GM18873 (cell line): Measurements from ENCODE around the gene RBM15.

Experiments
- ATAC-seq: cut with Tn5 transposase; IDR thresholded peaks from one replicate; pipeline ENCODE4 v1.9.1; 2021; ENCODE audit warnings: mild to moderate bottlenecking, moderate library complexity, moderate number of reproducible peaks; ENCODE audit not compliant: unreplicated experiment, low FRiP score

The RBM15 gene

GRCh38 chr1:110319332-110320167 is 19.6 kb upstream of the RBM15 start:
- ATAC-seq: no peak

DNA sequence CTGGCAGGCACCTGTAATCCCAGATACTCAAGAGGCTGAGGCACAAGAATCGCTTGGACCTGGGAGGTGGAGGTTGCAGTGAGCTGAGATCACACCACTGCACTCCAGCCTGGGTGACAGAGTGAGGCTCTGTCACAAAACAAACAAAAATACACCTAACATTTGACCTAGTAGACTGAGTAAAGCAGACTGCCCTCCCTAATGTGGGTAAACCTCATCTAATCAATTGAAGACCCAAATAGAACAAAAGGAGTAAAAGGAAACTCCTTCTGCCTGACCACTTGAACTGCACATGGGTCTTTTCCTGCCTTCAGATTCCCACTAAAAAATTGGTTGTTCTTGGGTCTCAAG is 19.0 kb upstream of the RBM15 start:
- ATAC-seq: no peak

- no peak for ATAC-seq
Measured at GRCh38 chr1:110321045-110321444, 18.1 kb upstream of the RBM15 start.

DNA sequence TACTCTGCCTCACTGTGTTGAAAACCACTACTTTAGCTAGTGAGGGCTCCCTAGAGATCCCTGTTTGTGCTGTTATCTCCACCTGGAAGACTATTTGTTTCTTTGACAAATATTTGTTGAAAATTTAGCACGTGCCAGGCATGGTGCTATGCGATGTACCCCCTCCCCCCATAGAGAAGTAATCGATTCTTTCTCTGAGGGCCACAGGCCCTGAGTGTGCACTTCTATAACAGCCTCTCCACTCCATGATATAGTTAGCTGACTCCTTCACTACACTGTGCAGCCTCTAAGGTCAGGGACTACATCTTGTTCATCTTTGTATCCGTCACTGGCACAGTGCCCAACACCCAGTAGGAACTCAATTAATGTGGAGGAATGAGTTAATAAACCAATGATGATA is 17.3 kb upstream of the RBM15 start:
- ATAC-seq: no peak

DNA sequence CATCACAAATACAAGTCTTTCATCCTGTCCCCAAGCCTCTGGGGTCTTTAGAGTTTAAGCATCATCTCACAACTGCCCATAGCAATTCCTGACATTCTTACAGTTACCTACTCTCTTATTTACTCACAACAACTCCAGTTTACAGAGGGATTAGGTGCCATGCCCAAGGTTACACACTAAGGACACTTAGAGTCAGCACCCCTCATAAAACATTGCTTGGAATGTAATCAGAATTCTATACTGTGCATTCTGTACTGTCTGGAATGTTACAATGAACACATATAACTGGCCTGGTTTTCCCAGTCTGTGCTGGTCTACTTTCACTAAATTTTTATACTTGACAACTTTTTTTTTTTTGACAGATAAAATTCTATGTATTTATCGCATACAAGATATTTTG is 14.5 kb upstream of the RBM15 start:
- no peak for ATAC-seq

GRCh38 chr1:110326826-110327225 is 12.4 kb upstream of the RBM15 start:
- no peak for ATAC-seq

GRCh38 chr1:110328274-110328673 is 10.9 kb upstream of the RBM15 start:
- ATAC-seq: no peak

- ATAC-seq: no peak
Measured at GRCh38 chr1:110328700-110329099, 10.5 kb upstream of the RBM15 start.

DNA sequence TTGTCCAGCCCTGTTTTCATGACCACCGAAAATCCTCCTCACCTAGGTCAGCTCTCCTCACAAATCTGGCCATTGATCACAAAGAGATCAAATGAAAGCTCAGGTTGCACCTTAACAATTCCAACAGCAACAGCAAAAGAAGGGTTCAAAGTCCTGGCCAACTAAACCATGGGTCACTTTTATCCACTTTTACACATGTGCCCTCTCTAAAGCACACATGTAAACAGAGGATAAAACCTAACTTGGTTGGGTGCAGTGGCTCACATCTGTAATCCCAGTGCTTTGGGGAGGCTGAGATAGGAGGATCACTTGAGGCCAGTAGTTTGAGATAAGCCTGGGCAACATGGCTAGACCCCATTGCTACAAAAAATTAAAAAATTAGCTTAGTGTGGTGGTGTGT is 3.9 kb upstream of the RBM15 start:
- ATAC-seq: no peak

- no peak for ATAC-seq
Measured at GRCh38 chr1:110336300-110337039, 2.7 kb upstream of the RBM15 start.

DNA sequence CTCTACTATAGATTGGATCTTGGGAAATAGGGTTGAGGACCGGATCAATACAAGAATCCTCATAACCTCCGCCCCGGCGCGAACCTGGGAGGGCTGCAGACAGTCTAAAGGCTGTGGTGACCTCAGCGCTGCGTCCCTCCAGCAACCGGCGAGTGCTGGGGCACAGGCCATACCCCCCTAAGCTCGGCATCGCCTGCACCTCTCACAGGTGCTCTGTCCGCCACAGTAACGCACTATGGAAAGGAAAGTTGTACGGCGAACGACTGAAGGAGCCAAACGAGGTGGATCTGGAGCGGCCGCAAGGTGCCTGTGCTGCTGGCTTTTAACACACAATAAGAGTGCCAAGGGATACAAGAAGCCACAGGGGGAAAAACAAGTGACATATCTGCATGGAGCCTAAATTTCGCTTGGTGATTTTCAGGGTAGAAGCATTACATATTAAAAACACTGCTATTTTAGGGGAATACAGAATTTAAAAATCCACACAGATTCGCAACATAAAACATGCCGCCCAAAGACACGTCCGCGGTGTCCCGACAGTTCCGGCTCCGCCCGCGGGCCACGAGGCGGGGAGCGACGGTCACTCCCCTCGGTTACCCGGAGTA is 1.4 kb upstream of the RBM15 start:
- ATAC-seq: no peak

GRCh38 chr1:110338309-110338885 is 780 bp upstream of the RBM15 start:
- ATAC-seq: peak; percentile 66

DNA sequence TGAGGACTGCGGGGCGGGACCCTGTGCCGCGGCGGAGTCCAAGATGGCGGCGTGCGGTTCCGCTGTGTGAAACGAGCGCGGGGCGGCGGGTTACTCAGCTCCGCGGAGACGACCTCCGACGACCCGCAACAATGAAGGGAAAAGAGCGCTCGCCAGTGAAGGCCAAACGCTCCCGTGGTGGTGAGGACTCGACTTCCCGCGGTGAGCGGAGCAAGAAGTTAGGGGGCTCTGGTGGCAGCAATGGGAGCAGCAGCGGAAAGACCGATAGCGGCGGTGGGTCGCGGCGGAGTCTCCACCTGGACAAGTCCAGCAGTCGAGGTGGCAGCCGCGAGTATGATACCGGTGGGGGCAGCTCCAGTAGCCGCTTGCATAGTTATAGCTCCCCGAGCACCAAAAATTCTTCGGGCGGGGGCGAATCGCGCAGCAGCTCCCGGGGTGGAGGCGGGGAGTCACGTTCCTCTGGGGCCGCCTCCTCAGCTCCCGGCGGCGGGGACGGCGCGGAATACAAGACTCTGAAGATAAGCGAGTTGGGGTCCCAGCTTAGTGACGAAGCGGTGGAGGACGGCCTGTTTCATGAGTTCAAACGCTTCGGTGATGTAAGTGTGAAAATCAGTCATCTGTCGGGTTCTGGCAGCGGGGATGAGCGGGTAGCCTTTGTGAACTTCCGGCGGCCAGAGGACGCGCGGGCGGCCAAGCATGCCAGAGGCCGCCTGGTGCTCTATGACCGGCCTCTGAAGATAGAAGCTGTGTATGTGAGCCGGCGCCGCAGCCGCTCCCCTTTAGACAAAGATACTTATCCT is 430 bp downstream of the RBM15 start:
- peak; percentile 0 for ATAC-seq

GRCh38 chr1:110340207-110340468 is 961 bp downstream of the RBM15 start:
- no peak for ATAC-seq

DNA sequence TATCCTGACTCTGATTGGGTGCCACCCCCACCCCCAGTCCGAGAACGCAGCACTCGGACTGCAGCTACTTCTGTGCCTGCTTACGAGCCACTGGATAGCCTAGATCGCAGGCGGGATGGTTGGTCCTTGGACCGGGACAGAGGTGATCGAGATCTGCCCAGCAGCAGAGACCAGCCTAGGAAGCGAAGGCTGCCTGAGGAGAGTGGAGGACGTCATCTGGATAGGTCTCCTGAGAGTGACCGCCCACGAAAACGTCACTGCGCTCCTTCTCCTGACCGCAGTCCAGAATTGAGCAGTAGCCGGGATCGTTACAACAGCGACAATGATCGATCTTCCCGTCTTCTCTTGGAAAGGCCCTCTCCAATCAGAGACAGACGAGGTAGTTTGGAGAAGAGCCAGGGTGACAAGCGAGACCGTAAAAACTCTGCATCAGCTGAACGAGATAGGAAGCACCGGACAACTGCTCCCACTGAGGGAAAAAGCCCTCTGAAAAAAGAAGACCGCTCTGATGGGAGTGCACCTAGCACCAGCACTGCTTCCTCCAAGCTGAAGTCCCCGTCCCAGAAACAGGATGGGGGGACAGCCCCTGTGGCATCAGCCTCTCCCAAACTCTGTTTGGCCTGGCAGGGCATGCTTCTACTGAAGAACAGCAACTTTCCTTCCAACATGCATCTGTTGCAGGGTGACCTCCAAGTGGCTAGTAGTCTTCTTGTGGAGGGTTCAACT is 2.1 kb downstream of the RBM15 start:
- no peak for ATAC-seq

- ATAC-seq: no peak
Measured at GRCh38 chr1:110341872-110342331, 2.7 kb downstream of the RBM15 start.

- no peak for ATAC-seq
Measured at GRCh38 chr1:110343249-110343648, 4.1 kb downstream of the RBM15 start.

DNA sequence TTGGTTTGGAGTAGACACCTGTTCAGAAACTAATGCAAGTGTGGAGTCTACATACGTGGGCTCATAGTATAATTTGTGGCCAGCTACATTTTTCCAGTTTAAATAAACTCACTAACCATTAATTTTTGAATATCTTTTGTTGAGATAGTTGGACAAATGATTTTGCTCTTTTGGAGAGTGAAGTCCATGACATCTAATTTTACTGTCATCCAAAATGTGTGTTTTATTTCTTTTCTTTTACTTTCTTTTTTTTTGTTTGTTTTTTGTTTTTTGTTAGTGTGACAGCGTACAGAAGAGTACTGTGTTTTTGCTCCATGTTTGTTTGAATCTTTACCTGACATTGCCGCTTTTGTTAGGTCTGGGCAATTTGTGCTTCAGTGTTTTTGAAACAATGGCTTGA is 5.0 kb downstream of the RBM15 start:
- ATAC-seq: no peak

GRCh38 chr1:110345480-110345879 is 6.3 kb downstream of the RBM15 start:
- no peak for ATAC-seq

DNA sequence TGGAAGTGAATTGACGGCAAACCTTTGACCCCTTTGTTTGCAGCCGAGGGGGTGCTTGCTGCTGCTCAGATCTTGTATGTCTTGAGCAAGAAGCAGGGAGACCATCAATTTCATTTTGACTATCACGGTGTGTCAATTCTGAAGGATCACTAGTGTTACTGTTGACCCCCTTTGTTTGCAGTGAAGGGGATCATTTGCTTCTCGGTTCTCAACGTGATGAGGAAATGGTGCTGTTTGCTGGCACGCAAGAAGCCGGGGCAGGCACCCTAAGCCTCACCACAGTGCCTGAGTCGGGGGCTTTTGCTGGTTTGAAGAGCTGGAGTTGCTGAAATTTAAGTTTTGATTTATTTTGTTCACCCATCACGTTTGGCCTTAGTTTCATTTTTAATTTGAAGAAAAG is 7.5 kb downstream of the RBM15 start:
- no peak for ATAC-seq
